HG03432 (cell line): Measurements from ENCODE around the gene TRMT1.
"Not testable (repeated sequence)": the region's sequence is repeated elsewhere in the genome, so short reads cannot be mapped to it uniquely, and the experiment has no call there.

Experiments used
- ATAC-seq: cut with Tn5 transposase; IDR thresholded peaks from one replicate; pipeline ENCODE4 v1.9.1; 2021; ENCODE audit warnings: mild to moderate bottlenecking, moderate library complexity; ENCODE audit not compliant: unreplicated experiment

Gene TRMT1

GRCh38 chr19:13150931-13151604 is 34.5 kb upstream of the TRMT1 start:
- ATAC-seq: no peak

DNA sequence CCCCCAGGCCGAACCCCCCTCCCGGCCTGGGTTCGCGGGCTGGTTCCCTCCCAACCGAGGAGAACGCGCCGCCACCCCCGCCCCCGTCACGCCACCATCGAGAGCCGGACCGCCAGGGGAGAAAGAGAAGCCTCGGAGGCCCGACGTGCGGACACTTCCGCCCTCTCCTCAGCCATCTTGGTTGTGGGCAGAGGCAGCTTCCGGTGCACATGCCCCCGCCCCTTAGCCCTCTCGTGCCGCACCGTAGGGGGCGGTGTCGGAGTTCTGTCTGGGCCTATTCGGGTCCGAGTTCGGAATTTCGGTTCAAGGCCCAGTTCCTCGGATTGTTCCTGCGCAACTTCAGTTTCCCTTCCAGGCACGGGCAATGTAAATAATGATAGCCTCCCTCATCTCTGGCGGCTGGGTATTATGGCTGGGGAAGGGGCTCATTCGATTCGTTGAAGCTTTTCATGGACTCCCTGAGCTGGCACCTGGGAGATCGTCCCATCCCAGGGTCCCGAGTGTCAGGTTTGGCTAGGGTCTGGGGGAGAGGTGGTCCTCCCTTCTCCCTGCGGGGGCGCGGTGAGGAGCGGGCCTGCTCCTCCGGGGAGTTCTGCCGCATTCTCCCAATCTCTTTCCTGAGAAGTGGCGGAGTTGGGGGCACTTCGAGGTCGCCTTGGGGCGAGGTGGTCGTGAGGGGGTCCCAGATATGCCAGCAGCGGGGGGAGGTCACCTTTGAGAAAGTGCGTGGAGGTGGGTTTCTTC is 33.8 kb upstream of the TRMT1 start, which contains the start of the genes IER2 and STX10:
Gene IER2 (plus strand): TSS at position 225 of the 744 bp plus-strand sequence. CDS start 2,776 bp downstream, outside the sequence.
Gene STX10 (minus strand): TSS at position 189 of the 744 bp plus-strand sequence. CDS start 202 bp downstream, outside the sequence.
- peak; percentile 32 for ATAC-seq

DNA sequence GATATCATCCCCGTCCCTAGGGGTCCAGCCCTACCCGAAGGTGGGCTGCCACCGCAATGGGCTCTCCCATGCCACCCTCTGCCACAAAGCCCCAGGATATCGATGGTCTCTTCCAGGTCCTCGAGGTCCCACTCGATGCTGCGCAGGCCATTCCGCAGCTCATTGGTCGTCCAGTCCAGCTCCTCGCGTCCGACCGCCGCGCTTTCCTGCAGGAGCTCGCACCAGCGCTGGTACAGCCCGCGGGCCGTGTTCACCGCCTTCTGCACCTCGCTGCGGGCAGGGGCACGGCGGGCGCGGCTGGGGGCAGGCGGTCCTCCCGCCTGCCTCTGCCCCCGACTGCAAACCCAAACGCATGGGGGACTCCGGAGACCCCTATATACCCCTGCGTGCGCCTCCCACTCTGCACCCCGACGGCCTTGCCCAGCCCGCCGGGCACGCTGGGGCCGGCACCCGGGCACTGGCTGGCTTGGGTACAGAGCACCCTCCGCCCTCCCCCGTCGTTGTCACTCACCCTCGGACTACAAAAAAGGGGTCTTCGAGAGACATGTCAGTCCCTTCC is 33.2 kb upstream of the TRMT1 start:
- ATAC-seq: peak; percentile 6

DNA sequence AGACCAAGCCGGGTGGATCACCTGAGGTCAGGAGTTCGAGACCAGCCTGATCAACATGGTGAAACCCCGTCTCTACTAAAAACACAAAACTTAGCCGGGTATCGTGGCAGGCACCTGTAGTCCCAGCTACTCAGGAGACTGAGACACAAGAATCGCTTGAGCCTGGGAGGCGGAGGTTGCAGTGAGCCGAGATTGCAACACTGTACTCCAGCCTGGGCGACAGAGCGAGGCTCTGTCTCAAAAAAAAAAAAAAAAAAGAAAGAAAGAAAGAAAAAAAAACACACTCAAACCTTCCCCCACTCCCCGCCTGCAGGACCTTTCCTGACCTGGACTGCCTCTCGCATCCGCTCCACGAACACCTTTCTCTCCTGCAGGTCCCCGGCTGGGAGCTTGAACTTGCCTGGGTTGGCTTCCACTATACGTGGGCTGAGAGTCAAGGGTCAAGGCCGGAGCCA is 32.7 kb upstream of the TRMT1 start:
- not testable (repeated sequence) for ATAC-seq

DNA sequence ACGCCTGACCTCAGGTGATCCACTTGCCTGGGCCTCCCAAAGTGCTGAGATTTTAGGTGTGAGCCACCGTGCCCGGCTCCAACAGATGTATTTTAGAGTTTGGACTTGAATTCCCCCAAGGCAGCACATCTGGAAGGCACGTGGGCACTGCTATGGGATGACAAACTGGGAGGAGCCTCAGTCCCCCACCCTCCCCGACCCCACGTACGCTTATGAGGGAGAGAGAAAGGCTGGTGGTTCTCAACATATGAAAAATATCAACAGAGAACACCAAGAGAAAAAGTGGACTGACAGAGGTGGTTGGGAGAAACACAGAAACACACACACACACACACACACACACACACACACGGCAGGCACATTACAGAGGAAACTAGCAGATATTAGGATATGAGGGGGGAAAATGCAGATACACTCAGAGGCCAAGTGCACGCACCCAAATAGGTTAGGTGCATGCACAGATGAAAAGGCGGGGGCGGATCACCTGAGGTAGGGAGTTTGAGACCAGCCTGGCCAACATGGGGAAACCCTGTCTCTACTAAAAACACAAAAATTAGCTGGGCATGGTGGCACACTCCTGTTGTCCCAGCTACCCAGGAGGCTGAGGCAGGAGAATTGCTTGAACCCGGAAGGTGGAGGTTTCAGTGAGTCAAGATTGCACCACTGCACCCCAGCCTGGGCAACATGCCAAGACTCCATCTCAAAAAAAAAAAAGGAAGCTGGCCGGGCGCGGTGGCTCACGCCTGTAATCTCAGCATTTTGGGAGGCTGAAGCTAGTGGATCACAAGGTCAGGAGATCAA is 30.4 kb upstream of the TRMT1 start:
- no peak for ATAC-seq

- ATAC-seq: no peak
Observed at GRCh38 chr19:13139633-13140311, 23.2 kb upstream of the TRMT1 start.

DNA sequence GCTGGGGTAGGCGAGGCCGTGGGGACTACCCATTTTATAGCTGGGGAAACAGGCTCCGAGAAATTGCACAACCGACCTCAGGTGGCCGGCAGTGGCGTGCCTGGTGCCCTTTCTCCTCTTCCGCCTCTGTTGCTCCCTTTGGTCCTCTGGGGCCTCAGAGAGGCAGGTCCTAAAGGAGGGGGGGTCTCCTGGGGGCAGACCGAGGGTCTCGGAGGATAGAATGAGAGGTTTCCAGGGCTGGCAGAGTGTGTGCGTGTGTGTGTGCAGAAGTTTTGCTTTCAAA is 22.3 kb upstream of the TRMT1 start:
- ATAC-seq: no peak

DNA sequence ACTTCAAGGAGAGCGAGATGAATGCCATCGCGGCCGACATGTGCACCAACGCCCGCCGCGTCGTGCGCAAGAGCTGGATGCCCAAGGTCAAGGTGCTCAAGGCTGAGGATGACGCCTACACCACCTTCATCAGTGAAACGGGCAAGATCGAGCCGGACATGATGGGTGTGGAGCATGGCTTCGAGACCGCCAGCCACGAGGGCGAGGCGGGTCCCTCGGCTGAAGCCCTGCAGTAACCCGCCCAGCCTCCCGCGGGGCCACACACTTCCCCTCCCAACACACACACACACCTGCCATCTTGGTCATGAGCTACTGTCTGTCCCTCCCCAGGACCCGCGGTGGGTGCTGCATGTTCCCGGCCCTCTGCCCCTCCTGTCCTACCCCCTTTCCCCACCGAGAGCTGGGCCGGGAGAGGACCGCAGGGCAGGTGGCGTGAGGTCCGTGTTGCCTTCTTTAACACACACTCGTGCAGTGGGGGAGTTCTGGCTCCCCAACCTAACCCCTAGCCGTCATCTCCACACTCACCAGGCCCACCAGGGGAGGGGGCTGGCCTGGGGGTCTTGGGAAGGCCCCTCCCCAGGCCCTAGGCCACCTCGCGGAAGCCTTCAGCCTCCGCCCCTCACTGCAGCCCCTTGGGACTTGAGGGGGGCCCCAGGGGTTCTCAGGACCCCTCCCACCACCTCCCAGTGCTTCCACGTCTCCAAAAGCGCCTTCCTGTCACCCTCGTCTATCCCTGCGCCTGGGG is 21.8 kb upstream of the TRMT1 start:
- no peak for ATAC-seq

DNA sequence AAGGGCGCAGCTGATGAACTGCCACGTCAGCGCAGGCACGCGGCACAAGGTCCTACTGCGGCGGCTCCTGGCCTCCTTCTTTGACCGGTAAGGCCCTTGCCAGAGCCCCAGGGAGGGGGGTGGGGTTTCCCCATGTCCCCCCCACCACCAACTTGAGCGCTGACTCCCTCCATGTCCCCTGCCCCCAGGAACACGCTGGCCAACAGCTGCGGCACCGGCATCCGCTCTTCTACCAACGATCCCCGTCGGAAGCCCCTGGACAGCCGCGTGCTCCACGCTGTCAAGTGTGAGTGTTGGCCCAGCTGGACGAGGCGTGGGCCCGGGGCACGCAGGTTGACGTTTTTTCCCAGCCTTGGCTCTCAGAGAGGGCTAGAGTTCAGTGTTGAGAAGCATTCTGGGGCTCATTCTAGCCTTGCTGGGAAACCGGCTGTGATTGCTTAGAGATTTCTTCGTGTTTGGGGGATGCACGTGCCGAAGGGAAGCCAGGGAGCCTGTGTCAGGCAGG is 20.8 kb upstream of the TRMT1 start:
- no peak for ATAC-seq

DNA sequence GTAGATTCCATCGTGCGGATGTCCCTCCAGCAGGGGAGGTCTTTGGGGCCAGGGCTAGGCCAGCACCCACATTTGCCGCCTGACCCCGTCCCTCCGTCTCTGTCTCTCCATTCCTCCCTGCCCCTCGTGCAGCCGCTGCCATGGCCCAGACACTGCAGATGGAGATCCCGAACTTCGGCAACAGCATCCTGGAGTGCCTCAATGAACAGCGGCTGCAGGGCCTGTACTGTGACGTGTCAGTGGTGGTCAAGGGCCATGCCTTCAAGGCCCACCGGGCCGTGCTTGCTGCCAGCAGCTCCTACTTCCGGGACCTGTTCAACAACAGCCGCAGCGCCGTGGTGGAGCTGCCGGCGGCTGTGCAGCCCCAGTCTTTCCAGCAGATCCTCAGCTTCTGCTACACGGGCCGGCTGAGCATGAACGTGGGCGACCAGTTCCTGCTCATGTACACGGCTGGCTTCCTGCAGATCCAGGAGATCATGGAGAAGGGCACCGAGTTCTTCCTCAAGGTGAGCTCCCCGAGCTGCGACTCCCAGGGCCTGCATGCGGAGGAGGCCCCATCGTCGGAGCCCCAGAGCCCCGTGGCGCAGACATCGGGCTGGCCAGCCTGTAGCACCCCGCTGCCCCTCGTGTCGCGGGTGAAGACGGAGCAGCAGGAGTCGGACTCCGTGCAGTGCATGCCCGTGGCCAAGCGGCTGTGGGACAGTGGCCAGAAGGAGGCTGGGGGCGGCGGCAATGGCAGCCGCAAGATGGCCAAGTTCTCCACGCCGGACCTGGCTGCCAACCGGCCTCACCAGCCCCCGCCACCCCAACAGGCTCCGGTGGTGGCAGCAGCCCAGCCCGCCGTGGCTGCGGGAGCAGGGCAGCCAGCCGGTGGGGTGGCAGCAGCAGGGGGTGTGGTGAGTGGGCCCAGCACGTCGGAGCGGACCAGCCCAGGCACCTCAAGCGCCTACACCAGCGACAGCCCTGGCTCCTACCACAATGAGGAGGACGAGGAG is 18.8 kb upstream of the TRMT1 start:
- no peak for ATAC-seq

DNA sequence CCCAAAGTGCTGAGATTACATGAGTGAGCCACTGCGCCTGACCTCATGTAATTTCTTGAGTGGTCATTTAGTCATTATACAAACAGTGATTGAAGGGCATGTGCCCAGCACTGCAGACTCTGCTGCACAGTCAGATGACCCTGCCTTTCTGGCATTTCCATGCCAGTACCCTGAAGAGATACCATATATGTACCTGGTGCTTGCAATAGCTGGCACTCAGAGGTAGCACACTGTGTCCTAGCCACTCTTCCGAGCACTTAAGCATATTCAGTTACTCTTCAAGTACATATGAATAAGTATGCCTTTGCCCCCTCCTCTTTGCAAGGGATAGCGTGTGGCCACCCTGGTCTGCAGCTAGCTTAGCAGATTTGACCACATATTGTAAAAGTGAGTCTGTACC is 18.1 kb upstream of the TRMT1 start:
- no peak for ATAC-seq

- no peak for ATAC-seq
Observed at GRCh38 chr19:13133241-13133870, 16.8 kb upstream of the TRMT1 start.

DNA sequence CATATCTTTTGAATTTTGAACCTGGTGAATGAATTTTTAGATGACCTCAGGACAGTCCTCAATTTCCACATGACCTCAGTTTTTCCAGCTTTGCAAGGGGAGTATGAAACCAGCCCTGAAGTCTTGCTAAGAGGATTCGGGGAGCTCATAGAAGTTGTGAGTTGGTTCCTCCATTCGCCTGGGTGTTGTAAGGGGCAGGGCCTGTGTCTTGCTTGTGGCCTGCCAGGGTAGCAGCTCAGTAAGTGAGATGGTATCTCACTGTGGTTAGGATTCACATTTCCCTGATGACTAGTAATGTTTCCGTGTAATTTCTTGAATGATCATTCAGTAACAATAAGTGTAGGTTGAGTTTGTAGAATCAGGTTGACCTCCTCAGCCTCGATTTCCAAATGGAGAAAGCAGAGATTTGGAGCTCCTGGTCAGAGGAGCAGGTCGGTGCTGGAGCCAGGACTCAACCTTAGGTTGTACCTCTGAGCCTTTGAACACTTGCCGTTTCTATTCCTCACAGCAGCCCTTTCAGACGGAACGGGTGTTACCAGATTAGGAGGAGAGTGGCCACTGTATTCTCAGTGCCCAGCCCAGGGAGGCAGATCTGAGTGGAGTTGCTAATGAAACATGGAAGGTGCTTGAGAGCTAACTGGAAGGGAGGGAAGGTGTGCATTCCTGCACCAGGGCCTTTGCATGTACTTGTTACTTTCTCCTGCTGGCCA is 16.1 kb upstream of the TRMT1 start:
- ATAC-seq: no peak

GRCh38 chr19:13130886-13131490 is 14.4 kb upstream of the TRMT1 start:
- ATAC-seq: no peak

DNA sequence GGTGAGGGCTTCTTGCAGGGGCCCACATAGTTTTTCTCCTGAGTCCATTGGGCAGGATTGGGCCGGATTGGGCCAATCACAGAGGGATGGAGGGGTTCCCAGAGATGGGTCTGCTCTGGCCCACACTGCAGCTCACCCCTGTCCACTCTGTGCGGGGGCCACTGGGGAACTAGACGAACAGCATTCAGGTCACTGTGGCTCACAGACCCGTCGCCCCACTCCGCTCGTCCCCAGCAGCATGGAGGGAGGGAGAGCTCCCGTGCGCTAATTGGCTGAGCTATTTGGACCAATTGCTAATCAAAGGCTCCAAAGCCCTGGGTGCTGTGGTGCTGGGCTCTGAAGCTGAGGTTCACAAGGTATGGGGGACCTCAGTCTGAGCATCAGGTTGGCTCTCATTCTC is 12.8 kb upstream of the TRMT1 start:
- no peak for ATAC-seq

DNA sequence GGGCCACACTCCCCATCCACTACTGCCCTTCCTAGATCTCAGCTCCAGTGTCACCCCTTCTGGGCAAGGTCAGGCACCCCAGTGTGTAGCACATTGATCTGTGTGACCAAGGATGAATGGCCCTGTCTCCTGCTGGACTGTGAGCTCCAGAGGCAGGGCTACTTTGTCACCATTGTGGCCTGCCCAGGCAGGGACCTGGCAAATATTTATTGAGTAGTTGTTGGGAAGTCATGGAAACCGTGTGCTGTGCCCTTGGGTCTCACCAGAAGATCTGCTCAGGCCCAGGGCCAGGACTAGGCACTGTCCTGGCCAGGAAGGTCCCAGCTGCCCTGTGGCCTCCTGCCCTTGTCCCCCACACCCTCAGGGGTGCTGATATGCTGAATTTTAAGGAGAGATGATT is 12.0 kb upstream of the TRMT1 start:
- no peak for ATAC-seq
